Endothelial cell of umbilical vein (primary cell): Measurements from ENCODE around the gene ATP6V0A4. TPM values are rescaled to one million over a fixed set of nuclear protein-coding genes. Genes with fewer than 3 reads are reported as not detected.

Source experiments
- BruUV-seq: library from RNA; stranded (reverse); fragments of 400-500 nt; replicated peaks from 2 replicates; lab custom pipeline; 2021; lab: Mats Ljungman, UMichigan
- CTCF ChIA-PET: fragments of 300-600, 350-600 bp; sonication (Branson Sonifier 250); formaldehyde crosslinking; loops from one replicate; lab custom pipeline; 2021; ENCODE audit warnings: antibody characterized with exemption, inconsistent platforms; lab: Charles Lee
- POLR2A ChIA-PET: fragments of 300-600, 350-600 bp; sonication (Branson Sonifier 250); formaldehyde crosslinking; loops from one replicate; lab custom pipeline; 2021; ENCODE audit warnings: antibody characterized with exemption, inconsistent platforms; lab: Charles Lee
- DNase-seq: peaks from one replicate; pipeline ENCODE4 v3.0.0-alpha.2; 2011; ENCODE audit warnings: low read depth, low spot score
- FAIRE-seq: peaks from 2 replicates; lab custom pipeline; 2011; peaks lifted over from hg19 to GRCh38; lab: Jason Lieb, UNC
- H2AFZ ChIP-seq: 2 replicates; pipeline ENCODE4 v1.6.0; 2012; ENCODE audit warnings: low read depth, low read length, control low read depth, inconsistent platforms
- H3K27ac ChIP-seq: 2 replicates; pipeline ENCODE4 v1.5.1; 2011; ENCODE audit warnings: low read depth, mild to moderate bottlenecking, control low read depth, low read length, moderate library complexity; ENCODE audit not compliant: insufficient read depth
- H3K27me3 ChIP-seq, 2 experiments: 2 replicates each; pipeline versions ENCODE4 v1.6.0 to v1.6.1; 2011; ENCODE audit warnings: low read length in 2 of 2, mixed read lengths in 1 of 2; ENCODE audit not compliant: control insufficient read depth in 2 of 2, insufficient read depth in 2 of 2
- H3K36me3 ChIP-seq, 2 experiments: 2 replicates in 1 of 2; 3 replicates in 1 of 2; pipeline ENCODE4 v1.5.1; 2011; ENCODE audit warnings: low read length in 2 of 2, mild to moderate bottlenecking in 1 of 2, moderate library complexity in 1 of 2; ENCODE audit not compliant: control insufficient read depth in 2 of 2, insufficient read depth in 2 of 2; ENCODE audit errors: extremely low read depth in 1 of 2
- H3K4me1 ChIP-seq: 3 replicates; pipeline ENCODE4 v1.5.1; 2011; ENCODE audit warnings: mild to moderate bottlenecking, low read length; ENCODE audit not compliant: control insufficient read depth, insufficient read depth; ENCODE audit errors: extremely low read depth
- H3K4me2 ChIP-seq: 2 replicates; pipeline ENCODE4 v1.6.1; 2011; ENCODE audit warnings: low read length, control low read depth, mixed read lengths; ENCODE audit not compliant: insufficient read depth
- H3K4me3 ChIP-seq, 3 experiments: fragments of 200-600 bp in 1 of 3; sonication (generic), shearing (Covaris generic) in 1 of 3; replicated peaks in 1 of 3; 2 replicates each; pipeline ENCODE4 v1.5.1; 2011 to 2016; ENCODE audit warnings: control low read depth in 3 of 3, low read length in 3 of 3, mild to moderate bottlenecking in 2 of 3, inconsistent platforms in 1 of 3, low read depth in 1 of 3, moderate library complexity in 1 of 3; ENCODE audit not compliant: insufficient read depth in 1 of 3
- H3K79me2 ChIP-seq: 2 replicates; pipeline ENCODE4 v1.6.0; 2012; ENCODE audit warnings: low read length, inconsistent platforms; ENCODE audit not compliant: control insufficient read depth, insufficient read depth
- H3K9ac ChIP-seq: replicated peaks from 2 replicates; pipeline ENCODE3; 2011; ENCODE audit warnings: low read length, control low read depth; ENCODE audit not compliant: insufficient read depth; ENCODE audit errors: extremely low read depth
- H3K9me1 ChIP-seq: replicated peaks from 3 replicates; pipeline ENCODE4 v1.6.0; 2011; ENCODE audit warnings: mild to moderate bottlenecking, low read length; ENCODE audit not compliant: control insufficient read depth, insufficient read depth; ENCODE audit errors: extremely low read depth
- H3K9me3 ChIP-seq: replicated peaks from 2 replicates; pipeline ENCODE4 v1.5.1; 2012; ENCODE audit warnings: low read length, inconsistent platforms; ENCODE audit not compliant: control insufficient read depth, insufficient read depth
- H4K20me1 ChIP-seq: replicated peaks from 2 replicates; pipeline ENCODE3; 2011; ENCODE audit warnings: mild to moderate bottlenecking, low read length; ENCODE audit not compliant: control insufficient read depth, insufficient read depth; ENCODE audit errors: extremely low read depth
- EZH2 ChIP-seq: IDR thresholded peaks from 2 replicates; pipeline ENCODE4 v1.6.1; 2012; ENCODE audit warnings: borderline replicate concordance, low read depth, mild to moderate bottlenecking, moderate library complexity, low read length, inconsistent platforms; ENCODE audit not compliant: severe bottlenecking
- FOS ChIP-seq: IDR thresholded peaks from 2 replicates; pipeline ENCODE4 v1.6.1; 2011; ENCODE audit warnings: mild to moderate bottlenecking, low read length, moderate library complexity, borderline replicate concordance; ENCODE audit not compliant: insufficient read depth
- GATA2 ChIP-seq: IDR thresholded peaks from 2 replicates; pipeline ENCODE4 v1.7.0; 2011; ENCODE audit warnings: low read depth, mild to moderate bottlenecking, moderate library complexity, mixed read lengths, low read length; ENCODE audit not compliant: insufficient read length, insufficient read depth
- JUN ChIP-seq: IDR thresholded peaks from 2 replicates; pipeline ENCODE4 v1.6.1; 2011; ENCODE audit warnings: borderline replicate concordance, low read depth; ENCODE audit not compliant: insufficient read length, insufficient read depth
- MYC ChIP-seq: IDR thresholded peaks from one replicate; pipeline ENCODE4 v1.6.1; 2011; ENCODE audit warnings: mild to moderate bottlenecking, low read depth, low read length
- POLR2A ChIP-seq: IDR thresholded peaks from 2 replicates; pipeline ENCODE4 v1.6.1; 2012; ENCODE audit warnings: low read depth, mild to moderate bottlenecking, control low read depth, low read length
- POLR2AphosphoS5 ChIP-seq: IDR thresholded peaks from 2 replicates; pipeline ENCODE4 v1.6.1; 2012; ENCODE audit warnings: low read depth, mild to moderate bottlenecking, control low read depth, low read length, moderate library complexity; ENCODE audit not compliant: insufficient read depth
- dilution Hi-C: fragments of 300-500 bp; cut with MboI; formaldehyde crosslinking; loops from one replicate; pipeline ENCODE4 v1.15.0; 2019; ENCODE audit warnings: low sequenced_read_pairs; ENCODE audit not compliant: extremely low pct_ligation_motif_present
- intact Hi-C: fragments of 100-400 bp; cut with micrococcal nuclease; formaldehyde crosslinking; loops from one replicate; pipeline ENCODE4 v1.10.0; 2022
- polyA plus RNA-seq, 4 experiments: library from polyadenylated mRNA; depleted of rRNA in 3 of 4; stranded (reverse) in 3 of 4; unstranded in 1 of 4; fragments of >200 nt; gene quantifications; 2 replicates each; pipeline versions ENCODE4 v1.2.1 to v1.2.3, GENCODE V29; 2011 to 2012; ENCODE audit warnings: missing spikeins in 1 of 4
- total RNA-seq: library from RNA; stranded (reverse); gene quantifications from 2 replicates; pipeline ENCODE4 v1.2.3, GENCODE V29; 2021
- TF ChIP-seq, protein P1 (sequence below): IDR thresholded peaks from 2 replicates; pipeline ENCODE4 v1.6.1; 2011; ENCODE audit not compliant: insufficient read depth, insufficient read length
- TF ChIP-seq, protein P2 (sequence below), 2 donors: IDR thresholded peaks; 1 replicate in 1 of 2; 2 replicates in 1 of 2; pipeline ENCODE4 v1.5.1; 2011; ENCODE audit warnings: low read length in 2 of 2, mild to moderate bottlenecking in 2 of 2, moderate library complexity in 2 of 2, control low read depth in 1 of 2, inconsistent platforms in 1 of 2, low read depth in 1 of 2; ENCODE audit not compliant: insufficient read depth in 1 of 2; ENCODE audit errors: extremely low read depth in 1 of 2

Gene ATP6V0A4
- total and polyA plus RNA-seq, 2 donors (not counting 3 experiments of a cell fraction or from before 2014, with no cell fraction given): 0.07 to 0.24 TPM

DNA sequence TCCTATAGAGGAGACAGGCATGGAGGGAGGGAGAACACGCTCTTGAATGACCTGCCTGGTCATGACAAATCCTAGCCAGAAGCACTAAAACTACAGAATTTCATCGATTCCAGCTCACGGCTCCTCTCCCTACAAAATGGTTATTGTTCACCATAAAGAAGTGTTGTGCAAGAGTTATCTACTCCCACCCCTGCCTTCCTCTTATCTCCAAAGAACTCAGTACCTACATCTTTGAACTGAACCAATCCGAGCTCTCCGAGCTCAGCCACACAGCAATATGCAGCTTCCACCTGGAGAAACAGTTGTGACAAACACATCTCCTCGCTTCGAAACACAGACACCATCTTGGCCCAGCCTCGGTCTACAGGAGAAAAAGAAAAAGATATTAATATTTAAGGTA, 27.1 kb downstream of the ATP6V0A4 start:
- FAIRE-seq: no peak

More for the DNA sequence above, 27.1 kb downstream of the ATP6V0A4 start:
- no peaks in the 10 kb centered on the region for H3K36me3 ChIP-seq
- dilution Hi-C loops (no loop called here), intact Hi-C loops (no loop called here)
- H4K20me1 ChIP-seq: no peaks in the 10 kb centered on the region
- no peak overlapping the region for H3K4me3 ChIP-seq
- H3K4me2 ChIP-seq: no peak overlapping the region
- no peaks in the 10 kb centered on the region for H3K27me3 ChIP-seq
- DNase-seq: no peak
- CTCF ChIA-PET: interaction anchor here (0.9 kb wide), 1 partner anchor 32 kb away, joined by 3 read pairs; no protein-coding TSS in a partner anchor
- no peaks in the 10 kb centered on the region for H3K9me3 ChIP-seq
- H3K9ac ChIP-seq: no peak overlapping the region
- no peak overlapping the region for H2AFZ ChIP-seq
- no peak overlapping the region for H3K27ac ChIP-seq
- no peaks in the 10 kb centered on the region for H3K79me2 ChIP-seq
- no TSS peak for BruUV-seq
- POLR2A ChIA-PET: no interaction called here
- no peaks in the 10 kb centered on the region for H3K4me1 ChIP-seq
- no peaks in the 10 kb centered on the region for H3K9me1 ChIP-seq
- TF ChIP-seq, protein P1, sequence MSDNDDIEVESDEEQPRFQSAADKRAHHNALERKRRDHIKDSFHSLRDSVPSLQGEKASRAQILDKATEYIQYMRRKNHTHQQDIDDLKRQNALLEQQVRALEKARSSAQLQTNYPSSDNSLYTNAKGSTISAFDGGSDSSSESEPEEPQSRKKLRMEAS: no peak
- TF ChIP-seq, protein P2, sequence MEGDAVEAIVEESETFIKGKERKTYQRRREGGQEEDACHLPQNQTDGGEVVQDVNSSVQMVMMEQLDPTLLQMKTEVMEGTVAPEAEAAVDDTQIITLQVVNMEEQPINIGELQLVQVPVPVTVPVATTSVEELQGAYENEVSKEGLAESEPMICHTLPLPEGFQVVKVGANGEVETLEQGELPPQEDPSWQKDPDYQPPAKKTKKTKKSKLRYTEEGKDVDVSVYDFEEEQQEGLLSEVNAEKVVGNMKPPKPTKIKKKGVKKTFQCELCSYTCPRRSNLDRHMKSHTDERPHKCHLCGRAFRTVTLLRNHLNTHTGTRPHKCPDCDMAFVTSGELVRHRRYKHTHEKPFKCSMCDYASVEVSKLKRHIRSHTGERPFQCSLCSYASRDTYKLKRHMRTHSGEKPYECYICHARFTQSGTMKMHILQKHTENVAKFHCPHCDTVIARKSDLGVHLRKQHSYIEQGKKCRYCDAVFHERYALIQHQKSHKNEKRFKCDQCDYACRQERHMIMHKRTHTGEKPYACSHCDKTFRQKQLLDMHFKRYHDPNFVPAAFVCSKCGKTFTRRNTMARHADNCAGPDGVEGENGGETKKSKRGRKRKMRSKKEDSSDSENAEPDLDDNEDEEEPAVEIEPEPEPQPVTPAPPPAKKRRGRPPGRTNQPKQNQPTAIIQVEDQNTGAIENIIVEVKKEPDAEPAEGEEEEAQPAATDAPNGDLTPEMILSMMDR (IDR thresholded peaks at IDR 0.05; ENCODE audit: extremely low read depth in 1 of 2, insufficient read depth in 1 of 2, low read depth in 1 of 2, low read length in 2 of 2): no peak
- TF ChIP-seq FOS (no peak), EZH2 (no peak), POLR2AphosphoS5 (no peak), POLR2A (no peak), JUN (no peak), MYC (no peak), GATA2 (no peak)
